ENCODE data around the gene RSRC2.
A peak's percentile ranks its signal among the peaks of the same experiment; 100 is the strongest.
"Not testable (repeated sequence)": the region's sequence is repeated elsewhere in the genome, so short reads cannot be mapped to it uniquely, and the experiment has no call there.

Gene RSRC2

GRCh38 chr12:122483969-122484368 lies 42.8 kb downstream of the RSRC2 start:
- no peak overlapping the region for H3K4me3 ChIP-seq (ENCODE audit: low read length)
- DNase-seq (ENCODE audit: low read depth) = no peak
- no peak for TF ChIP-seq CTCF (conservative IDR thresholded peaks at IDR 0.05; ENCODE audit: low read depth, low read length)

- TF ChIP-seq CTCF (conservative IDR thresholded peaks at IDR 0.05; ENCODE audit: low read depth, low read length) = no peak
- no peak overlapping the region for H3K4me3 ChIP-seq (ENCODE audit: low read length)
Observed at GRCh38 chr12:122481861-122482260, 44.9 kb downstream of the RSRC2 start.

GRCh38 chr12:122480753-122481152 lies 46.0 kb downstream of the RSRC2 start:
- no peak for DNase-seq (ENCODE audit: low read depth)
- no peak for TF ChIP-seq CTCF (conservative IDR thresholded peaks at IDR 0.05; ENCODE audit: low read depth, low read length)
- no peak overlapping the region for H3K4me3 ChIP-seq (ENCODE audit: low read length)

More at GRCh38 chr12:122481861-122482260, 44.9 kb downstream of the RSRC2 start:
- no peak for DNase-seq (ENCODE audit: low read depth)

- TF ChIP-seq CTCF (conservative IDR thresholded peaks at IDR 0.05; ENCODE audit: low read depth, low read length) = no peak
- H3K4me3 ChIP-seq (ENCODE audit: low read length) = no peak overlapping the region
- no peak for DNase-seq (ENCODE audit: low read depth)
Observed at GRCh38 chr12:122474324-122474716, 52.4 kb downstream of the RSRC2 start.

- TF ChIP-seq CTCF (conservative IDR thresholded peaks at IDR 0.05; ENCODE audit: low read depth, low read length) = no peak
- no peak for DNase-seq (ENCODE audit: low read depth)
Observed at GRCh38 chr12:122473543-122474323, 53.0 kb downstream of the RSRC2 start.

GRCh38 chr12:122471324-122472226 lies 55.2 kb downstream of the RSRC2 start:
- no peak overlapping the region for H3K4me3 ChIP-seq (ENCODE audit: low read length)
- peak; percentile 24 for DNase-seq (ENCODE audit: low read depth)
- peak; percentile 81 for TF ChIP-seq CTCF (conservative IDR thresholded peaks at IDR 0.05; ENCODE audit: low read depth, low read length)

More at GRCh38 chr12:122473543-122474323, 53.0 kb downstream of the RSRC2 start:
- H3K4me3 ChIP-seq (ENCODE audit: low read length) = no peak overlapping the region

- not testable (repeated sequence) for DNase-seq (ENCODE audit: low read depth); H3K4me3 ChIP-seq (ENCODE audit: low read length)
Observed at GRCh38 chr12:122470576-122470975, 56.2 kb downstream of the RSRC2 start.

GRCh38 chr12:122469856-122470255 lies 56.9 kb downstream of the RSRC2 start:
- H3K4me3 ChIP-seq (ENCODE audit: low read length); DNase-seq (ENCODE audit: low read depth): not testable (repeated sequence)
